ENCODE results near the gene DEPP1. TPM values are rescaled to one million over a fixed set of nuclear protein-coding genes. Genes with fewer than 3 reads are reported as not detected.

DEPP1 gene
- total and polyA plus RNA-seq, 2 donors (not counting 1 experiment from before 2014, with no cell fraction given), result not detected

- DNase-seq, result no peak
- H3K4me1 ChIP-seq (ENCODE audit: control insufficient read depth in 2 of 2, insufficient read depth in 2 of 2, low read length in 2 of 2), result peaks cover 45 to 63% of the 10 kb centered on the region in 2 donors
Measured at GRCh38 chr10:44968500-44969400, 9.9 kb downstream of the DEPP1 start.

More at GRCh38 chr10:44968500-44969400, 9.9 kb downstream of the DEPP1 start:
- no peak overlapping the region for H3K4me3 Mint-ChIP-seq
- Histone ChIP-seq H3K27me3 (replicated peaks in 1 of 4; ENCODE audit: control extremely low read depth in 1 of 4, control insufficient read depth in 3 of 4, insufficient read depth in 4 of 4, low read length in 3 of 4) (no peaks in the 10 kb centered on the region), H3K36me3 (replicated peaks in 1 of 2; ENCODE audit: control extremely low read depth in 1 of 2, control insufficient read depth in 1 of 2, extremely low read depth in 1 of 2, insufficient read depth in 2 of 2, low read length in 1 of 2) (no peaks in the 10 kb centered on the region), H3K4me2 (replicated peaks; ENCODE audit: low read depth, low read length, poor library complexity, severe bottlenecking) (peak overlapping the region; percentile 18), H3K27ac (ENCODE audit: low read length in 2 of 2) (no peak overlapping the region), H3K9me3 (ENCODE audit: control extremely low read depth in 1 of 3, control insufficient read depth in 2 of 3, insufficient read depth in 1 of 3, low read length in 2 of 3) (no peaks in the 10 kb centered on the region), H3K9ac (ENCODE audit: low read length) (no peak overlapping the region), H4K20me1 (ENCODE audit: control insufficient read depth, insufficient read depth, low read length, poor library complexity, severe bottlenecking) (no peaks in the 10 kb centered on the region), H3K79me2 (ENCODE audit: control insufficient read depth, insufficient read depth, low read length) (no peaks in the 10 kb centered on the region), H3K4me3 (ENCODE audit: control extremely low read depth in 1 of 5, extremely low read depth in 1 of 5, insufficient read depth in 1 of 5, low read depth in 2 of 5, low read length in 4 of 5) (no peak overlapping the region), H2AFZ (ENCODE audit: insufficient read depth, low read depth, low read length, poor library complexity, severe bottlenecking) (no peak overlapping the region)
- H3K4me1 Mint-ChIP-seq, result peaks cover 64% of the 10 kb centered on the region
- ChIA-PET CTCF (interaction anchor here (0.7 to 4.2 kb wide), 4 partner anchors 9 to 41 kb away, joined by 3 to 24 read pairs (median 3); no protein-coding TSS in a partner anchor), POLR2A (no interaction called here)
- no peaks in the 10 kb centered on the region for H3K27me3 Mint-ChIP-seq
- TF ChIP-seq EZH2 (IDR thresholded peaks at IDR 0.05; ENCODE audit: borderline replicate concordance, insufficient read depth, low read depth, low read length, poor library complexity, severe bottlenecking) (no peak), CTCF (IDR thresholded peaks at IDR 0.05) (no peak)
- H3K9me3 Mint-ChIP-seq (ENCODE audit: insufficient read depth), result no peaks in the 10 kb centered on the region
- peak overlapping the region; percentile 1 for H3K27ac Mint-ChIP-seq
- intact Hi-C loops (cut with micrococcal nuclease), result no loop called here
- 54% methylated on average over 9 of the region's 11 CpGs for WGBS (ENCODE audit: insufficient coverage)
- no peak for ATAC-seq (ENCODE audit: low read depth)
